AML-193 (cell line): ENCODE results near the gene SDK2.

Source experiments
- DNase-seq, 2 experiments: peaks; one replicate each; lab custom pipeline; 2025; lab: John Stamatoyannopoulos, UW

Gene SDK2

DNA sequence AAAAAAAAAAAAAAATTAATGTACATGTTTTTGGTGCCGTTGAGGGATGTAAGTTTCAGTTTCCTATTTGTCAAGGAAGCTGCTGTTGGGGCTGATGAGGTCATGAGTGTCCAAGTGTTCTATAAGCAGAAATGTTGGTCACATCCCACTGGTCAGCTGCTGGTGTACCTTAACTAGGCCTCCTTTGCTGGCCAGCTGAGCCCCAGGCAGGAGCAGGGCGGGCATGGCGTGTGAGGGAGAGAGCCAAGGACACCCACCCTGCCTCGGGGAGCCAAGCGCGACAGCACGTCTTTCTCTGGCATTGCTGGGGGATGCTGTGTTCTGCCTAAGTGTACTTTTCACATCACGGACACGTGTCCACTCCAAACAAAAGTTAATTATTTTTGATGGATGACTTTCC is 224.4 kb downstream of the SDK2 start:
- DNase-seq = no peak

DNA sequence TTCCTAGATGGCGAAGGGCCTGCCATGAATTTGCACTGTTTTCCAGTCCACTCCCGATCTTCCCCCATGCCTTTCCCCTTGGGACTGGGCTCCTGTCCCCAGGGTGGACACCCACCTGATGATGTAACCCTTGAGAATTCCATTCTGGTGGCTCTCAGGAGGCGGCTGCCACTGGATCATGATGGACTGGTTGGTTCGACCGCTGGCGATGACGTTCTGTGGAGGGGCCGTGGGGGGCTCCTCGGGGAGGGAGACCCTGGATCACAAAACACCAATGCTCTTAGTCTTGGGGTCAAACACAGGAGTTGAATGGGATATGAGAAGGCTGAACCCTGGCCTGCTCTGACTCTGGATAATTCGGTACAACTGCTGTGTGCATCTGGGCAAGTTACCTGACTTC is 225.2 kb downstream of the SDK2 start:
- no peak for DNase-seq

DNA sequence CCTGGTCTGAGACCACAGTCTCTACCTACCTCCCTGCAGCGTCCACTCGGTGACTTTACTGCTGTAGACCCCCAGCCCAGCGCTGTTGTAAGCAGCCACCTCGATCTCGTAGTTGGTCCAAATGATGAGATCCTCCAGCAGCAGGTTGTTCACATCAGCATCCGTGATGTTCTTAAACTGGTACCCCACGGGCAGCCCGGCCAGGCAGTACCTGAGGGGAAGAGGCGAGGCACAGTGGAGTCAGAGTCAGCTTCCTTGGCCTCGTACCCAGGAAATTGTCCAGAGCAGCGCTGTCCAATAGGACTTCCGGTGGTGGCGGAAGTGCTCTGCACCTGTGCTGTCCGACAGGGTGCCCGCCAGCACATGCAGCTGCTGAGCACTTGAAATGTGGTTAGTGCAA is 228.5 kb downstream of the SDK2 start:
- no peak for DNase-seq

- no peak for DNase-seq
Observed at GRCh38 chr17:73414171-73414955, 229.9 kb downstream of the SDK2 start.

DNA sequence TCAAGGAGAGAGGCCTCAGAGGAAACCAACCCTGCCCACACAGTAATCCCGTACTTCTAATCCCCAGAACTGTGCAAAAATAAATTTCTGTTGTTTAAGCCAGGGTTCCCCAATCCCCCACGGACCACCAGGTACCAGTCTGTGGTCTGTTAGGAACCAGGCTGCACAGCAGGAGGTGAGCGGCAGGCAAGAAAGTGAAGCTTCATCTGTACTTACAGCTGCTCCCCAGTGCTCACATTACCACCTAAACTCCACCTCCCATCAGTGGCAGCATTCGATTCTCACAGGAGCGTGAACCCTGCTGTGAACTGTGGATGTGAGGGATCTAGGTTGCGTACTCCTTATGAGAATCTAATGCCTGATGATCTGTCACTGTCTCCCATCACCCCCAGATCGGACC is 231.3 kb downstream of the SDK2 start:
- DNase-seq = no peak

DNA sequence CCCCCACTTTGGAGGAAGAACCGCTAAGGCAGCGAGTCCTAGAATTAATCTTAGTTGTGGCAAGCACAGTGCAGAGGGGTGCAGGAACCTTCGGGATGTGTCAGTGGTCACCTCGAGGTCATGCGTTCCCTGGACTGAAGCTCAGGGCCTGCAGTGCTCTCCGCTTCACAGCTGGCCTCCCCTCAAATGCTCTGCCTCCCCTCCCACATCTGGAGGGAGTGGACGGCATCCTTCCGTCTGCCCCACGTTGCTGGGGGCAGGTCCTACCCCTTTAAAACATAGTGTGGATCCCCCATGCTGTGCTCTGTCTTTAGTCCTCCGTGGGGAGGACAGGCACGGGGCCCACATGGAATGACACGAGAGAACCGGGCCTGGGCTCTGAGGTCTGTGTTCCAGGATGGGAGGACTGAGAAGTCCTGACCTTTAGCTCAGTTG is 232.9 kb downstream of the SDK2 start:
- no peak for DNase-seq

DNA sequence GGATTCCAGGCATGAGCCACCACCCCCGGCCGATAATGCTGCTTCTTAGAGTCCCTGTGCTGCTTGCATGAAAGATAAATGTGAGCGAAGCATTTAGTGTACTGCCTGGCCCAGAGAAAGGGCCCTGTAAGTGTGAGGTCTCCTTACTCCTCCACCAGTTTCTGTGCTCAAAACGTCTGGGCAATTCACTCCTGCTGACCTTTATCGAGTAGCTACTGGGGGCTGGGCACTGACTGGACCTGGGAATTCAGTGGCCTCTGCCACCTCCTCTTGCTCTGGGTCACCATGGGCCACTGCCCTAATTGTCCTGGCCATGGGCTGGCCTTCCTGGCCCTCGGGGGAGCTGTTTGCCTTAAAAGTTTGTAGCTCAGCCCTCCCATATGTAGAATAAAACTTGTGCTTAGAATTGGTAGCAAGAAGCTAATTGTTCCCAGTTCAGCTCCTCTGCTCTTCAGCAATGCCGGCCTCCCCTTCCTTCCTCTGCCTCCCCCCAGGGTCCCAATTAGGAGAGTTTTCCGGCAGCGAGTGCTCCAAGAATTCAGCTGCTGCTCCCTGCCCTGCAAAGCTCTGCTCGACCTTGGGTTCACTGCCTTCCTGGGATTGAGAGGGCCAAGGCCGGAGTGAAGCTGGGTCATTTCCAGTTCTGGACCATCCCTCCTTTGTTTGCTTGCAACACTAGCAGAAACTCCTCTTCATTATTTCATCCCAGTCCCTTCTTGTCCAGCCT is 233.5 kb downstream of the SDK2 start:
- DNase-seq = no peak

DNA sequence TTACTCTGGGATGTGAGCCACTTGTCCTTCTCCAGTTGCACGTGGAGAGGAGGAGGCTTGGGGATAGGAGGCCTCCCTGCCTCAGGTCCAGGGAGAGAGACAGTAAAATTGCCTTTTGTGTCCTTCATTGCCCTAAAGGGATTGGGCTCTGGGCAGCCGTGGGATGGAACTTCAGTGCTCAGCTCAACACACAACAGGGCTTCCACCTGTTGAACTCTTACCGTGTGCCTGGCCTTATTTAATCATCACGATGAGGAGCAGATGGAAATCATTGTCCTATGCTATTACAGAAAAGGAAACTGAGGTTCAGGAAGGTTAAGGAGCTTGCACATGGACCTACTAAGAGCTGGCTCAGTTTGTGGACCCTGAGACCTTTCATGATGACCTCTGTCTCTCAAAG is 240.0 kb downstream of the SDK2 start:
- DNase-seq = no peak

- no peak for DNase-seq
Observed at GRCh38 chr17:73402466-73402865, 241.8 kb downstream of the SDK2 start.

GRCh38 chr17:73401911-73402310 is 242.3 kb downstream of the SDK2 start:
- DNase-seq = no peak

DNA sequence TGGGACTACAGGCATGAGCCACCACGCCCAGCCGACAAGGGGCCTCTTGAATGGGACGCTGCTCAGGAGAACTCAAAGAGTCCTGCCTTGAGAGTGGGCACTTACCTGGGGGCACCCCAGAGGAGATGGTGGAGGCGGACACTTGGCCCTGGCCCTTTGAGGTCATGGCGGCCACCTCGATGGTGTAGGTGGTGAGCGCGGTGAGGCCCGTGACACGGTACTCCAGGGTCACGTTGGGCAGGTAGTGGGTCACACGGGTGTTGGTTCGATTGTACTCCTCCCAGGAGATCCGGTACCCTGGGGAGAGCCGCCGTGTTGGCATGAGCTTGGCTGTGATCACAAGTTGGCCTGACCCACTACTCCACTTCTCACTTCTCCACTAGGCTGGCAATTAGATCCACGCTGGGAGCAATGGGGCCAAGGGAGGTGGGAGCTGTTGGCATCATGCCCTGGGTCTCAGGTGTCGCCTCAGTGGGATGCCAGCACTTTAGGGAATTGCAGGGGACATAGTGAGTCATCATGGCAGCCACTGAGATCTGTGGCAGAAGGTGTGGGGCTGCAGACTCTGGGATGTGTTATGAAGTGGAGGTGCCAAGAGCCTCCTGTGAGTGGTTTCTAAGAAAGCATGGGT is 243.2 kb downstream of the SDK2 start:
- no peak for DNase-seq

- DNase-seq = no peak
Observed at GRCh38 chr17:73399056-73399455, 245.2 kb downstream of the SDK2 start.

GRCh38 chr17:73397856-73398540 is 246.2 kb downstream of the SDK2 start:
- DNase-seq = no peak

DNA sequence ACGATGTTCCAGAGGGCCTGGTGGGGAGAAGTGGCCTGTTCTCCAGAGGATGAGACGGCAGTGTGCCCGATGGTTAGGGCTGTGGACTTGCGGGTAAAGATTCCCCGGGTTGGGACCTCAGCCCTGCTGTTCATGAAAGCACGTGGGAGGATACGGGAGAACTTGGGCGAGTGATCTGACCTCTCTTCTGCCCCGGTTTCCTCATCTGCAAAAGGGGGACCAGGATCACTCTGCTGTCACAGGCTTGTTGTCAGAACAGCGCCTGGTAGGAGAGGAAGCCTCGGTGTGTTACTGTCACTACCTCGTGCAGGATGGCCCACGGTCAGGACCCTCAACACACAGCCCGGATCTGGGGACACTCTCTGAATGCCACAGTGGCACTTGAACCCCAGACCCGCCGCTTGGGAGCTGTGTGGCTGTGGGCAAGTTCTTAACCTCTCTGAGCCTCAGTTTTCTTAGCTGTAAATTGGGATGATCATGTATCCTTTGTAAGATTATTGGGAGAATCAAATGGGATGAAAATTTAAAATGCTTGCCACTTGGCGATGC is 246.9 kb downstream of the SDK2 start:
- no peak for DNase-seq

- DNase-seq = no peak
Observed at GRCh38 chr17:73396431-73397277, 247.6 kb downstream of the SDK2 start.

GRCh38 chr17:73394512-73395450 is 249.5 kb downstream of the SDK2 start:
- DNase-seq = no peak

- no peak for DNase-seq
Observed at GRCh38 chr17:73393962-73394361, 250.3 kb downstream of the SDK2 start.

GRCh38 chr17:73393381-73393780 is 250.9 kb downstream of the SDK2 start:
- no peak for DNase-seq

- no peak for DNase-seq
Observed at GRCh38 chr17:73391331-73392265, 252.6 kb downstream of the SDK2 start.
